A673 (cell line): ENCODE data around the gene KCNK5. TPM values are rescaled to one million over a fixed set of nuclear protein-coding genes. Genes with fewer than 3 reads are reported as not detected.

Source experiments
- BruUV-seq: library from RNA; stranded (reverse); fragments of 400-500 nt; replicated peaks from 2 replicates; lab custom pipeline; 2021; lab: Mats Ljungman, UMichigan
- CTCF ChIA-PET: fragments of 300-600 bp; sonication (Branson Sonifier 250); formaldehyde crosslinking; loops from one replicate; lab custom pipeline; 2022; ENCODE audit warnings: antibody characterized with exemption; lab: Charles Lee
- POLR2A ChIA-PET: fragments of 300-600 bp; sonication (Branson Sonifier 250); formaldehyde crosslinking; loops from one replicate; lab custom pipeline; 2022; ENCODE audit warnings: antibody characterized with exemption; ENCODE audit not compliant: low non-redundant PET; lab: Charles Lee
- DNase-seq: peaks from one replicate; pipeline ENCODE4 v3.0.0-alpha.2; 2015; ENCODE audit warnings: low spot score
- H3K27ac ChIP-seq: fragments of 200-600 bp; sonication (generic); 2 replicates; pipeline ENCODE4 v1.5.1; 2016; ENCODE audit warnings: mixed run types, low read depth, mild to moderate bottlenecking, mixed read lengths, antibody characterized with exemption, low read length; ENCODE audit not compliant: poor library complexity, severe bottlenecking
- H3K27me3 ChIP-seq: fragments of 200-600 bp; sonication (generic); replicated peaks from 2 replicates; pipeline ENCODE4 v1.6.1; 2017; ENCODE audit warnings: mixed run types, low read depth, mild to moderate bottlenecking, mixed read lengths, antibody characterized with exemption, low read length; ENCODE audit not compliant: insufficient read depth, poor library complexity
- H3K36me3 ChIP-seq: fragments of 200-600 bp; sonication (generic); 2 replicates; pipeline ENCODE4 v1.6.1; 2016; ENCODE audit warnings: mixed run types, mild to moderate bottlenecking, mixed read lengths, antibody characterized with exemption, low read length; ENCODE audit not compliant: insufficient read depth, poor library complexity, severe bottlenecking
- H3K4me1 ChIP-seq: fragments of 200-600 bp; sonication (generic); 2 replicates; pipeline ENCODE4 v1.6.1; 2017; ENCODE audit warnings: mixed run types, mild to moderate bottlenecking, mixed read lengths, antibody characterized with exemption, low read length; ENCODE audit not compliant: insufficient read depth, poor library complexity, severe bottlenecking
- H3K4me3 ChIP-seq: fragments of 200-600 bp; sonication (generic); 2 replicates; pipeline ENCODE4 v1.5.1; 2016; ENCODE audit warnings: low read depth, mixed run types, mild to moderate bottlenecking, mixed read lengths, low read length; ENCODE audit not compliant: poor library complexity, severe bottlenecking
- H3K9me3 ChIP-seq: fragments of 200-600 bp; sonication (generic); 2 replicates; pipeline ENCODE4 v1.6.1; 2016; ENCODE audit warnings: mixed run types, low read depth, mild to moderate bottlenecking, mixed read lengths, antibody characterized with exemption, low read length; ENCODE audit not compliant: poor library complexity, severe bottlenecking
- EZH2 ChIP-seq: fragments of 200-600 bp; sonication (generic); IDR thresholded peaks from 2 replicates; pipeline ENCODE4 v1.6.1; 2017; ENCODE audit warnings: borderline replicate concordance, low read depth, mild to moderate bottlenecking, mixed read lengths, antibody characterized with exemption, low read length; ENCODE audit not compliant: poor library complexity, severe bottlenecking
- intact Hi-C: fragments of 100-400 bp; cut with micrococcal nuclease; formaldehyde crosslinking; loops from one replicate; pipeline ENCODE4 v1.10.0; 2022; ENCODE audit not compliant: unreplicated experiment
- total RNA-seq: library from RNA; stranded (reverse); gene quantifications from 2 replicates; pipeline ENCODE4 v1.2.3, GENCODE V29; 2021
- TF ChIP-seq, protein P1 (sequence below): fragments of 300-800, 200-600 bp; sonication (generic); conservative IDR thresholded peaks from 2 replicates; pipeline ENCODE4 v1.5.1; 2017; ENCODE audit warnings: low read depth, mild to moderate bottlenecking, antibody characterized with exemption, low read length, moderate library complexity, mixed read lengths

Gene KCNK5
- total RNA-seq, 1 experiment from 2014 or later = not detected

- ChIA-PET CTCF (no interaction called here), POLR2A (no interaction called here)
- no peaks in the 10 kb centered on the region for H3K36me3 ChIP-seq
- intact Hi-C loops = no loop called here
- no peak overlapping the region for H3K27ac ChIP-seq
- no peak overlapping the region for H3K4me3 ChIP-seq
- no peaks in the 10 kb centered on the region for H3K27me3 ChIP-seq
- no peaks in the 10 kb centered on the region for H3K4me1 ChIP-seq
- no peaks in the 10 kb centered on the region for H3K9me3 ChIP-seq
- TF ChIP-seq, protein P1, sequence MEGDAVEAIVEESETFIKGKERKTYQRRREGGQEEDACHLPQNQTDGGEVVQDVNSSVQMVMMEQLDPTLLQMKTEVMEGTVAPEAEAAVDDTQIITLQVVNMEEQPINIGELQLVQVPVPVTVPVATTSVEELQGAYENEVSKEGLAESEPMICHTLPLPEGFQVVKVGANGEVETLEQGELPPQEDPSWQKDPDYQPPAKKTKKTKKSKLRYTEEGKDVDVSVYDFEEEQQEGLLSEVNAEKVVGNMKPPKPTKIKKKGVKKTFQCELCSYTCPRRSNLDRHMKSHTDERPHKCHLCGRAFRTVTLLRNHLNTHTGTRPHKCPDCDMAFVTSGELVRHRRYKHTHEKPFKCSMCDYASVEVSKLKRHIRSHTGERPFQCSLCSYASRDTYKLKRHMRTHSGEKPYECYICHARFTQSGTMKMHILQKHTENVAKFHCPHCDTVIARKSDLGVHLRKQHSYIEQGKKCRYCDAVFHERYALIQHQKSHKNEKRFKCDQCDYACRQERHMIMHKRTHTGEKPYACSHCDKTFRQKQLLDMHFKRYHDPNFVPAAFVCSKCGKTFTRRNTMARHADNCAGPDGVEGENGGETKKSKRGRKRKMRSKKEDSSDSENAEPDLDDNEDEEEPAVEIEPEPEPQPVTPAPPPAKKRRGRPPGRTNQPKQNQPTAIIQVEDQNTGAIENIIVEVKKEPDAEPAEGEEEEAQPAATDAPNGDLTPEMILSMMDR = no peak
- TF ChIP-seq EZH2 = no peak
- no peak for DNase-seq
- no TSS peak for BruUV-seq
These were observed 29.9 kb downstream of the KCNK5 start for GRCh38 chr6:39199231-39199940.

GRCh38 chr6:39198528-39198927 is 30.7 kb downstream of the KCNK5 start:
- CTCF ChIA-PET = no interaction called here
- POLR2A ChIA-PET = no interaction called here
- BruUV-seq = no TSS peak
- TF ChIP-seq, protein P1 = no peak
- no peak for TF ChIP-seq EZH2
- DNase-seq = no peak
- intact Hi-C loops = no loop called here
- no peaks in the 10 kb centered on the region for H3K36me3 ChIP-seq
- H3K4me1 ChIP-seq = no peaks in the 10 kb centered on the region
- no peak overlapping the region for H3K27ac ChIP-seq
- no peaks in the 10 kb centered on the region for H3K9me3 ChIP-seq
- H3K27me3 ChIP-seq = no peaks in the 10 kb centered on the region
- no peak overlapping the region for H3K4me3 ChIP-seq

- Histone ChIP-seq H3K27ac (no peak overlapping the region), H3K4me1 (no peaks in the 10 kb centered on the region), H3K36me3 (no peaks in the 10 kb centered on the region), H3K4me3 (no peak overlapping the region), H3K27me3 (no peaks in the 10 kb centered on the region), H3K9me3 (no peaks in the 10 kb centered on the region)
- ChIA-PET POLR2A (no interaction called here), CTCF (no interaction called here)
- intact Hi-C loops = no loop called here
- no TSS peak for BruUV-seq
- no peak for DNase-seq
- TF ChIP-seq, protein P1 = no peak
These were observed 31.3 kb downstream of the KCNK5 start for GRCh38 chr6:39197922-39198500.
